Activated gamma-delta T cell treated with anti-CD3 and anti-CD28 coated beads, Interleukin-2, amount 50 U/mL, for 16 hours (primary cell): ENCODE results near the gene SPCS3.
"Not testable (repeated sequence)": the region's sequence is repeated elsewhere in the genome, so short reads cannot be mapped to it uniquely, and the experiment has no call there.

ENCODE experiments used
- DNase-seq: peaks from one replicate; pipeline ENCODE4 v3.0.0-alpha.2; 2020; ENCODE audit warnings: low read depth

SPCS3 gene

DNA sequence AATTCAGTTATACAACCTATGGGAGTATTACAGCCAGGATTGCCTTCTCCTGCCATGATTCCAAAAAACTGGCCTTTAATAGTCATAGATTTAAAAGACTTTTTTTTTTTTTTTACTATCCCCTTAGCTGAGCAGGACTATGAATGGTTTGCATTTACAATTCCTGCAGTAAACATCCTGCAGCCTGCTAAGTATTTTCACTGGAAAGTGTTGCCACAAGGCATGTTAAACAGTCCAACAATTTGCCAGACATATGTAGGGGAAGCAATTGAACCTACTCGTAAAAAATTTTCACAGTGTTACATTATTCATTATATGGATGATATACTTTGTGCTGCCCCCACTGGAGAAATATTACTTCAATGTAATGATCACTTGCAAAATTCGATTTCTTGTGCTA is 27.1 kb downstream of the SPCS3 start:
- not testable (repeated sequence) for DNase-seq

DNA sequence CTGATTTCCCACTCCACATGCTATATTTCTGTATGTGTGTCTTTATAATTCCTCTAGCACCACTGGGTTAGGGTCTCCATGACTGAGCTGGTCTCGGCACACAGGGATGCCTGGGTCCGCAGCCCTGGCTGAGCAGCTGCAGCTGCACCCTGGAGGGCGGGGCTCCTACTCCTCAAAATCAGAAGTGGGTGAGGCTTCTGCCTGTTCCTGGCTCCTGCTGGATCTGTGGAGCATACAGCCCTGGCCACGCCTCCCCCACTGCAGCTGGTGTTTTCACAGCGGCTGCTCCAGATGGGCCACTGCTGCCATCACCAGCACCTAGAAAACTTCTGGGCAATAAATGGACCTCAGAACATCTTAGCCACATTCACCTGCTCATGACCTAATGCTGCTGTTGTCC is 30.9 kb downstream of the SPCS3 start:
- no peak for DNase-seq

DNA sequence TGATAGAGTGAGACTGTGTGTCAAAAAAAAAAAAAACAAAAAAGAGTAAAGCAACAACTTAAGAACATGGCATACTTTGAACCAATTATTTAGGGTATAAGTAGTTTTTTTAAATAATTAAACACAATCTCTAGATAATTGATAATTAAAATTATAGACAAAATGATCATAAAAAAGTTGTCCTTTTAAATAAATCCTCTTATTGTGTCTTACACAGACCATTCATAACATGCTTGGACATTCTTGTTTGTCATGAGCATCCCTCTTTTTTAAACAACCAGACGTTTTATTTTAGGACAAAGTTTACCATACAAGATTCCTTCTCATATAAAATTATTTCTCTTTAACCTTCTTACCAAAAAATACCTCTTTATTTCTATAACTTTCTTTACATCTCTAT is 35.1 kb downstream of the SPCS3 start:
- no peak for DNase-seq

DNA sequence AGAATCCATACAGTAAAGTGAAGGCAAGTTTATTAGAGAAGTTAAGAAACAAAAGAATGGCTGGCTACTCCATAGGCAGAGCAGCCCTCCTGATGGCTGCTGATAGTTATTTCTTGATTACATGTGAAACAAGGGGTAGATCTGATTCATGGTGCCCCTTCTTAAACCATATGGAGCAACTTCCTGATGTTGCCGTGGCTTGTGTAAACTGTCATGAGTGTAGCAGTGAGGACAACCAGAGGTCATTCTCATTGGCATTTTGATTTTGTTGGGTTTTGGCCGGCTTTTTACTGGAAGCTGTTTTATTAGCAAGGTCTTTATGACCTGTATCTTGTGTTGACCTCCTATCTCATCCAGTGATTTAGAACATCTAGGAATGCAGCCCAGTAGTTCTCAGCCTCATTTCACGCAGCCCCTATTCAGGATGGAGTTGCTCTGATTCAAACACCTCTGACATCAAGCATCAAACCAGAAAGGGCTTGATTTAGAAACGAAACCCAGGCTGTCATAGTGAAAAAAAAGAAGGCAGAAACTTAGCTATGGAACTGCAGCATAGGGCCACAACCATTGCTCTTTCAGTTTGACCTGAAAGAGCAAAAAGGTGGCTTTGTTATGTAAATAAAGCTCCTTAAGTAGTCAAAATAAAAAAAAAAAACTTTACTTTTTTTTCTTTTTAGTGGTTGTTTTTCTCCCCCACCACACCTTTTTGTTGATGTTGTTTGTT is 37.8 kb downstream of the SPCS3 start:
- no peak for DNase-seq

DNA sequence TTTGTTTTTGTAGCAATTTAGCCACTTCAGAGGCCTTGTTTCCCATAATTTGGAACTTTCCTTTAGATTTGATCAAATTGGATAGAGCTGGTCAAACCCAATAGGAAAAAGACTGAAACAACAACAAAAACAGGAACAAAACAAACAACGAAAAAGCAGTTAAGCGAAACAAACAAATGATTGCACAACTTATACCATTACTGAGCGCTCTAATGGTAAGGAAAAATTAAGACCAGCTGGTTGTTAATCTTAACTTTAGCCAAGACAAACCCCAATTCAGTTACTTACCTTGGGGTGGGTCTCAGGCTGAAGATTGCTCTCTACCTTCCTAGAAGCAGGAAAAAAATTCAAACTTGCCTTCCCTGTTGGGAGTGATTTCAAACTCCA is 38.3 kb downstream of the SPCS3 start:
- no peak for DNase-seq

DNA sequence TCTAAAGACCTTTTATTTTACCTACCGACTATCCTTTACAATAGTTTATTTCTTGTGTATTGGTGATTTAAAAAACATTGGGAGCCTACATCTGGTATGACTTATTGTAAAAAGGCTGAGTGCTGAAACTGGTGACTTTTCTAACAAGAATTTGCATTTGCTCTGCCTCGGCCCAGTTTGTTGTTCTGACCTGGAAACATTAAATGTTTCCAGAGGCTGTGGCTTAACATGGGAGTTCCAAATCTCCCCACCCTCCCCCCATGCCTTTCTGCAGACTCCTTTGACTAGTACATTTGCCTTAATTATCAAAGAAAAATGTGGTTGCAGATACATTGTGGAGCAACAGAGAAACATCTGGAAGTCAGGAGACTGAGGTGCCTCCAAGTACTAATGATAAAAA is 39.8 kb downstream of the SPCS3 start:
- no peak for DNase-seq

DNA sequence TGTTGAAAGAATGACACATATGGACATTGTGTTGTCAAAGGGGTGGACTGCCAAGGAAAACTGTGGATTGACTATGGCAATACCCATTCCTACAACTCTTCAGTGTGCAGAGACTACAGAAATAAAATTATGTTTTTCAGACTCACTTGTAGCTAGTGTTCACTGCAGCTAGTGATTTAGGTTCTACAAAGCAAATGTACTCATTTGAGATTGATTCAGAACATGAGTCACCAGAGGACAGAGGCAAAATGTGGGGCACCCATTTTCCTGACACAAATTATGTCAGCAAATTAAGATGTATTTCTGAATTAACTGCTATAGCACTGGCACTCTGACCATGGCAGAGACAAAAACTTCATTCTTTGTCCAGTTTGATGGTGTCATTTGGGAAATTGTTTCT is 40.7 kb downstream of the SPCS3 start:
- no peak for DNase-seq

DNA sequence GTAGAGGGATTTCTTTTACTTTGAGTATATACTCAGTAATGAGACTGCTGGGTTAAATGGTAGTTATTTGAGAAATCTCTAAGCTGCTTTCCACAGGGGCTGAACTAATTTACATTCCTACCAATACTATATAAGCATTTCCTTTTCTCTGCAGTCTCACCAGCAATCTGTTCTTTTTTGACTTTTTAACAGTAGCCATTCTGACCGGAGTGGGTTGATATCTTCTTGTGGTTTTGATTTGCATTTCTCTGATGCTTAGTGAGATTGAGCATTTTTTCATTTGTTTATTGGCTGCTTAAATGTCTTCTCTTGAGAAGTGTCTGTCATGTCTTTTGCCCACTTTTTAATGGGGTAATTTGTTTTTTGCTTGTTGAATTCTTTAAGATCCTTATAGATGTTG is 43.3 kb downstream of the SPCS3 start:
- no peak for DNase-seq

DNA sequence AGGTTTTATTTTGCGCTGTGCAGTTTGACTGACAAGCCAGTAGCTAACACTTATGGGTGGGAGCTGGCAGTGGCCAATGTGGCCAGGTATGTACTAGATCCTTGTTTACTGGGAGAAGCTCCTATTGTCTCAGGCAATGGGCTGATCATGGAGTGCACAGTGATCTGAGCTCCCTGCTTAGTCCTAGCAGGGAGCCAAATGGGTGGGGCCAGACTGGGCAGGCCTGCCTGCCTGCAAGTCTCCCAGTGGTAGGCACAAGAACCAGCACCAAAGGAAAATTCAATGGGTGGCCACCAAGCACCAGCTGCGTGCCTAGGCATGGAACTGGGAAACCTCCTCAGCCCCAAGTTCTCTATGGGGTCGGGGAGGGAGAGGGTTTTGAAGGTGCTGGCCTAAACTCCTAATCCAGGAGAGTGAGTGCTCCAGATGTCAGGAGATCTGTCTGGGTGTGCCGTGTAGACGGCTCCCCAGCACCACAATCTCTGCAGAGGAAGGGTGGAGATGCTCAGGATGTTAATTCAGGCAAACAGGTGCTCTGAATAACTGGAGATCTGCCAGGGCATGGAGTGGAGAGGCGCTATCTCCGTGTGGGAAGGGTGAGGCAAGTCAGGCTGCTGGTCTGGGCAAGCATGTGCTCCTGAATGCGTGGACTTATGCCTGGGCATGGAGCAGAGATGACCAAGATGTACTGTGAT is 48.2 kb downstream of the SPCS3 start:
- DNase-seq: no peak

DNA sequence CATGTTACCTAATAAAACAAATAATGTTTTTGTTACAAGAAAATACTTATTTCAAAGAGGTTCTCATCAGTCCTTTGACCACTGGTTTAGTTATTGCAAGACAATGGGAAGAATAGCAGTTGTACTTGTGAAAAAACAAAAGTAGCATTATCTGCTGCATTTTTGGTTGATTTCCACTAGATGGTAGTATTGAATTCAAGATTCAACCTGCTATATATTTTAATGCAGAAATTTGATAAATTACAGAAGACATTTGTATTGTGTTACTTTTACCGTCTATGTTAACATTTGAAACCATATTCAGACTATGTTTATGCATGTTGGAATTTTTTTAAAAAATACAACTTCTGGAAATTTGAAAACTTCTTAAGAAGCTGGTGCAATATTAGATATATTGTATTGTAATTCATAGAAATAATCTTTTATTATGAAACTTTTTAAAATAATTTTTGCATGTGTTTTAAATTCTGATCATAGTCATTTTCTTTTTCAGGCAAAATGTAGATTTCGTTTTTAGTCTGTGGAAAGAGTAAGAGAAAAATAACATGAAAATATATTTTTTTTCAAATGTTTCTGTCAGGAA is 56.4 kb downstream of the SPCS3 start:
- DNase-seq: no peak

DNA sequence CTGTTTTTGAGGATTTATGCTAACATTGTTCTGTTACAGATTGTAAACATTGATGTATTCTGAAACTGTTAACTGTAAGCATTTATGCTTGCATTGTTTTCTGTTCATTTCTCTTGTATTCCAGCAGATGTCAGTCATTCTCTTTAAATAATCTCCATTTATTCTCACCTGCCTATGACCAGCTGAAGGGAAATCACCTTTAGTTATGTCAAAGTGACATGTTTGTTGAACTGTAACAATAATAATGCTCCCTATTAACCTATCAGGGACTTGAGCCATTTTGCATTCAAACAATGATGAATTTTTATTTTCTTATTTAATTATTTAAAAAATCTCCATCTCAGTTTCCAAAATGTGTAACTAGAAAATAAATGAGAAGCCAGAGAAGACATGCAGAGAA is 58.0 kb downstream of the SPCS3 start:
- DNase-seq: no peak

DNA sequence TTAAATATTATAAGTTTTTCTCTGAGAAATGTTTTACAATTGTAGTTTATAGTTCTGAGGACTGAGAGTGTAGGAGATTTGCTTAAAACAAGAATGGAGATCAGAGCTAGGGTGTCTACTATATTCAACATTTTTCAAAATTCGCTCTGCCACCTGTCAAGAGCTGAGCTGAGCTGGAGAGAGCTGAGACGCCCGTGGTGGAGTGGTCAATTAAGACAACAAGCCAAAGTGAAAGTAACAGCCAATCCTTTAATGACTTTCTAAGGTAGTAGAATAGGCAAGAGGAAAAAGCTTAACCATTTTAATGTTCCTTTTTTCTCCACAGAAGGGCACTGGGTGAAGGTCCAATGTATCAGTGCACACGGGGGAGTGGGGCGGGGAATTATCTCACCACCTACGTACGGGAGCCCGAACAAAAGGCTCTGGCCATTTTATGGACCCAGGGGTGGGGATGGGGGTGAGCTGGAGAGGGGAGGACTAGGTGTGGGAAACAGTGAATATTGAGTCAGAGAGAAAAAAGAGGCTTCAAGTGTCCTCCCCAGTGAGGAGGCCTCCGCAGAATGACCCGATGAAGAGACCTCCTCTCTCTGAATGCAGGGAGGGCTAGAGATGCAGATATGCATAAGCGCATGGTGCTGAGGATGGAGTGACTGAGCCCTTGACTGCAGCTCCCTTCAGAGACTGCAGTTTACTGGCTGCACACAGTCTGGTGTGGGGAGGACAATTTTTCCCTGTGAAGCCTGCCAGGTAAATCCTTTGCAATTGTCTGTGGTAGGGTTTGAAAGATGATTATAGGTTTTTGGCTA is 60.8 kb downstream of the SPCS3 start:
- DNase-seq: no peak
